PC-3 (cell line): ENCODE results near the gene POLR2F. TPM values are rescaled to one million over a fixed set of nuclear protein-coding genes. Genes with fewer than 3 reads are reported as not detected.
"Not testable (repeated sequence)": the region's sequence is repeated elsewhere in the genome, so short reads cannot be mapped to it uniquely, and the experiment has no call there.

Experiments
- ATAC-seq: fragments of 200-7000 bp; cut with Tn5 transposase; 2 replicates; pipeline ENCODE4 v1.9.1; 2020; ENCODE audit warnings: mild to moderate bottlenecking, moderate library complexity
- BruUV-seq: library from RNA; stranded (reverse); fragments of 400-500 nt; replicated peaks from 2 replicates; lab custom pipeline; 2021; lab: Mats Ljungman, UMichigan
- CTCF ChIA-PET: fragments of 300-600 bp; sonication (Branson Sonifier 250); formaldehyde crosslinking; loops from one replicate; lab custom pipeline; 2022; ENCODE audit warnings: antibody characterized with exemption; lab: Charles Lee
- POLR2A ChIA-PET: fragments of 300-600 bp; sonication (Branson Sonifier 250); formaldehyde crosslinking; loops from one replicate; lab custom pipeline; 2022; ENCODE audit warnings: antibody characterized with exemption; ENCODE audit not compliant: unreplicated experiment; lab: Charles Lee
- DNase-seq: peaks from one replicate; pipeline ENCODE4 v3.0.0-alpha.2; 2015
- H2AFZ ChIP-seq: fragments of 300-600 bp; sonication (generic); 2 replicates; pipeline ENCODE4 v1.6.0; 2016; ENCODE audit warnings: antibody characterized with exemption, low read length
- H3F3A ChIP-seq: fragments of 300-600 bp; sonication (generic); one replicate; pipeline ENCODE4 v1.6.0; 2017; ENCODE audit warnings: antibody characterized with exemption, low read length, control low read depth, mild to moderate bottlenecking; ENCODE audit not compliant: unreplicated experiment
- H3K27ac ChIP-seq: fragments of 300-600 bp; sonication (generic); 2 replicates; pipeline ENCODE4 v1.5.1; 2016; ENCODE audit warnings: mild to moderate bottlenecking, low read length
- H3K27me3 ChIP-seq: fragments of 300-600 bp; sonication (generic); 2 replicates; pipeline ENCODE4 v1.6.1; 2016; ENCODE audit warnings: low read length, mixed read lengths
- H3K36me3 ChIP-seq: fragments of 300-600 bp; sonication (generic); 2 replicates; pipeline ENCODE4 v1.6.1; 2016; ENCODE audit warnings: low read depth, mixed run types, low read length, mixed read lengths
- H3K4me1 ChIP-seq: fragments of 300-600 bp; sonication (generic); 2 replicates; pipeline ENCODE4 v1.5.1; 2016; ENCODE audit warnings: low read length; ENCODE audit not compliant: insufficient read depth
- H3K4me2 ChIP-seq: fragments of 300-600 bp; sonication (generic); 2 replicates; pipeline ENCODE4 v1.6.0; 2016; ENCODE audit warnings: low read length
- H3K4me3 ChIP-seq: fragments of 300-600 bp; sonication (generic); 2 replicates; pipeline ENCODE4 v1.5.1; 2016; ENCODE audit warnings: mild to moderate bottlenecking, low read length, mixed read lengths
- H3K79me2 ChIP-seq: fragments of 300-600 bp; sonication (generic); 2 replicates; pipeline ENCODE4 v1.6.1; 2017; ENCODE audit warnings: low read length, mixed read lengths
- H3K9ac ChIP-seq: fragments of 300-600 bp; sonication (generic); 2 replicates; pipeline ENCODE4 v1.6.0; 2016; ENCODE audit warnings: mild to moderate bottlenecking, low read length
- H3K9me2 ChIP-seq: fragments of 300-600 bp; sonication (generic); replicated peaks from 2 replicates; pipeline ENCODE4 v1.6.1; 2016; ENCODE audit warnings: mixed run types, low read length, mixed read lengths
- H3K9me3 ChIP-seq: fragments of 300-600 bp; sonication (generic); 2 replicates; pipeline ENCODE4 v1.6.1; 2016; ENCODE audit warnings: low read length, mixed read lengths
- H4K20me1 ChIP-seq: fragments of 300-600 bp; sonication (generic); 2 replicates; pipeline ENCODE4 v1.6.1; 2016; ENCODE audit warnings: low read length, mixed read lengths
- EZH2 ChIP-seq: fragments of 300-600 bp; sonication (generic); IDR thresholded peaks from one replicate; pipeline ENCODE4 v1.6.1; 2017; ENCODE audit warnings: antibody characterized with exemption, mild to moderate bottlenecking, low read length; ENCODE audit not compliant: unreplicated experiment
- EZH2phosphoT487 ChIP-seq: fragments of 300-600 bp; sonication (generic); IDR thresholded peaks from 2 replicates; pipeline ENCODE4 v1.6.1; 2018; ENCODE audit warnings: mild to moderate bottlenecking, antibody characterized with exemption, low read length, borderline replicate concordance
- intact Hi-C: fragments of 100-400 bp; cut with micrococcal nuclease; formaldehyde crosslinking; loops from 2 replicates; pipeline ENCODE4 v1.9.0; 2023
- total RNA-seq: library from RNA; depleted of rRNA; stranded (reverse); fragments of >200 nt; gene quantifications from 2 replicates; pipeline ENCODE4 v1.2.3, GENCODE V29; 2014
- TF ChIP-seq, protein P1 (sequence below): fragments of 300-600 bp; sonication (generic); conservative IDR thresholded peaks from 2 replicates; pipeline ENCODE4 v1.5.1; 2017; ENCODE audit warnings: antibody characterized with exemption, low read depth, mild to moderate bottlenecking, low read length

The POLR2F gene
- total RNA-seq, 1 experiment from 2014 or later = 177 TPM

DNA sequence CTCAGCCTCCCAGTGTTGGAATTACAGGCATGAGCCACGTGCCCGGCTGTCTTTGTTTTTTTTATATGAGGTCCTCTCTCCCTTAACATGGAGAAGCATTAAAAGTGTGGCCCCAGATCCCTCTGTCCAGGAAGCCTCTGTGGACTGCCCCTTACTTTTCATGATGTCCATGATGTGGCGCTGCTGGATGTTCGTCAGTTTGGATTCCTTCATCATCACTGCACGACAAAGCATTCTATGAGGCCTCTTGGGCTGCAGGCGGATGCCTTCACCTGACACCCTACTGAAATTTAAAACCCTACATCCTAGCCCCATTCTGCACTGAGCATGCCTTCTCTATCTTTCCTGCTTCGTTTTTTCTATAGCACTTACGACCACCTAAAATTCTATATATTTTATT lies 2.2 kb upstream of the POLR2F start:
- Histone ChIP-seq H3K4me2 (no peak overlapping the region), H4K20me1 (no peaks in the 10 kb centered on the region), H3K79me2 (peaks cover 21% of the 10 kb centered on the region), H3K9ac (no peak overlapping the region), H3K27me3 (no peaks in the 10 kb centered on the region), H3K36me3 (no peaks in the 10 kb centered on the region), H3F3A (no peaks in the 10 kb centered on the region), H3K27ac (no peak overlapping the region), H3K9me2 (no peaks in the 10 kb centered on the region), H2AFZ (no peak overlapping the region), H3K4me1 (peaks cover 5% of the 10 kb centered on the region), H3K9me3 (no peaks in the 10 kb centered on the region), H3K4me3 (no peak overlapping the region)
- BruUV-seq = no TSS peak
- ChIA-PET CTCF (no interaction called here), POLR2A (no interaction called here)
- no peak for TF ChIP-seq EZH2phosphoT487
- TF ChIP-seq, protein P1, sequence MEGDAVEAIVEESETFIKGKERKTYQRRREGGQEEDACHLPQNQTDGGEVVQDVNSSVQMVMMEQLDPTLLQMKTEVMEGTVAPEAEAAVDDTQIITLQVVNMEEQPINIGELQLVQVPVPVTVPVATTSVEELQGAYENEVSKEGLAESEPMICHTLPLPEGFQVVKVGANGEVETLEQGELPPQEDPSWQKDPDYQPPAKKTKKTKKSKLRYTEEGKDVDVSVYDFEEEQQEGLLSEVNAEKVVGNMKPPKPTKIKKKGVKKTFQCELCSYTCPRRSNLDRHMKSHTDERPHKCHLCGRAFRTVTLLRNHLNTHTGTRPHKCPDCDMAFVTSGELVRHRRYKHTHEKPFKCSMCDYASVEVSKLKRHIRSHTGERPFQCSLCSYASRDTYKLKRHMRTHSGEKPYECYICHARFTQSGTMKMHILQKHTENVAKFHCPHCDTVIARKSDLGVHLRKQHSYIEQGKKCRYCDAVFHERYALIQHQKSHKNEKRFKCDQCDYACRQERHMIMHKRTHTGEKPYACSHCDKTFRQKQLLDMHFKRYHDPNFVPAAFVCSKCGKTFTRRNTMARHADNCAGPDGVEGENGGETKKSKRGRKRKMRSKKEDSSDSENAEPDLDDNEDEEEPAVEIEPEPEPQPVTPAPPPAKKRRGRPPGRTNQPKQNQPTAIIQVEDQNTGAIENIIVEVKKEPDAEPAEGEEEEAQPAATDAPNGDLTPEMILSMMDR = no peak
- TF ChIP-seq EZH2 = no peak
- intact Hi-C loops = no loop called here
- DNase-seq (no peak), ATAC-seq (no peak)

DNA sequence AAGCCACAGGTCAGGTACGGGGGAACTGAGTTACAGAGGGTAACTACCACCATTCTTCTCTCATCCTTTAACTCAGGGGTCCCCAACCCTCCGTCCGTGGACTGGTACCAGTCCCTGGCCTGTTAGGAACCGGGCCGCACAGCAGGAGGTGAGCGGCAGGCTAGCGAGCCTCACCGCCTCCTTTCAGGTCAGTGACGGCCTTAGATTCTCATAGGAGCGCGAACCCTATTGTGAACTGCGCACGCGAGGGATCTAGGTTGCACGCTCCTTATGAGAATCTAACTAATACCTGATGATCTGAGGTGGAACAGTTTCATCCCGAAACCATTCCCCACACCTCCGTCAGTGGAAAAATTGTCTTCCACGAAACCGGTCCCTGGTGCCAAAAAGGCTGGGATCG lies 870 bp upstream of the POLR2F start:
- intact Hi-C loops, H3K4me1 ChIP-seq, BruUV-seq, H3F3A ChIP-seq, H3K27ac ChIP-seq, CTCF ChIA-PET, DNase-seq, H3K9me3 ChIP-seq, H3K27me3 ChIP-seq, H4K20me1 ChIP-seq, H3K36me3 ChIP-seq, H3K9me2 ChIP-seq: not testable (repeated sequence)
- peak overlapping the region; percentile 94 for H2AFZ ChIP-seq
- POLR2A ChIA-PET = interaction anchor here (0.7 kb wide), 1 partner anchor 9 kb away, joined by 3 read pairs; no protein-coding TSS in a partner anchor
- H3K4me3 ChIP-seq = peak overlapping the region; percentile 96
- H3K79me2 ChIP-seq = peaks cover 21% of the 10 kb centered on the region
- H3K9ac ChIP-seq = peak overlapping the region; percentile 96
- H3K4me2 ChIP-seq = peak overlapping the region; percentile 95
- ATAC-seq = peak; percentile 8; the same call in 1 of the 2 replicates

DNA sequence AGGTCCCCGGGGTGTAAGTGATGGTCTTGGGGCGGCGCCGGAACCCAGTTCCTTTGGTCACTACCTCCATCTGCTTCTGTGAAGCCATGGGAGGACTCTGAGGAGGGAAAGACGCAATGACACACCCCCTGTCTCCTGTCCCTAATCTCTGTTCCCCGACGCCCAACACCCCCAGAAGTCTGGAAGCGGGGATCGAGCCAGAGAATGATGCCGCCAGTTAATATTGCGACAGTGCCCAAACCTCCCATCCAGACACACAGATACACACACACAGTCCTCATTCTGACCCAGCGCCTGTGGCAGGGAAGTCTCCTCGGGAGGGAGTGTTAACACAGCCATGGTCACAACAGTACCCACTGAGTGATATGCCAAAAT lies 450 bp upstream of the POLR2F start:
- DNase-seq = no peak
- ATAC-seq = peak; percentile 53
- H3K9me3 ChIP-seq = no peaks in the 10 kb centered on the region
- H3K9ac ChIP-seq = peak overlapping the region; percentile 96
- peak overlapping the region; percentile 95 for H3K4me2 ChIP-seq
- H4K20me1 ChIP-seq = no peaks in the 10 kb centered on the region
- no peaks in the 10 kb centered on the region for H3K27me3 ChIP-seq
- no peaks in the 10 kb centered on the region for H3F3A ChIP-seq
- intact Hi-C loops = no loop called here
- CTCF ChIA-PET = no interaction called here
- POLR2A ChIA-PET = interaction anchor here (0.7 kb wide), 1 partner anchor 9 kb away, joined by 3 read pairs; no protein-coding TSS in a partner anchor
- TSS peak; percentile 94 for BruUV-seq
- H3K4me3 ChIP-seq = peak overlapping the region; percentile 96
- no peak overlapping the region for H3K27ac ChIP-seq
- peaks cover 21% of the 10 kb centered on the region for H3K79me2 ChIP-seq
- H3K36me3 ChIP-seq = peaks cover 6% of the 10 kb centered on the region; the same call in 1 of the 2 replicates
- H3K4me1 ChIP-seq = peaks cover 5% of the 10 kb centered on the region
- TF ChIP-seq, protein P1 = no peak
- TF ChIP-seq EZH2phosphoT487 (no peak), EZH2 (no peak)
- peak overlapping the region; percentile 94 for H2AFZ ChIP-seq
- no peaks in the 10 kb centered on the region for H3K9me2 ChIP-seq
